IMR-90 (cell line): ENCODE results near the gene PRDM10. TPM values are rescaled to one million over a fixed set of nuclear protein-coding genes. Genes with fewer than 3 reads are reported as not detected.

Source experiments
- ATAC-seq: fragments of 200-7000 bp; cut with Tn5 transposase; 2 replicates; pipeline ENCODE4 v1.9.1; 2020; ENCODE audit warnings: low read depth, mild to moderate bottlenecking, moderate library complexity
- BruUV-seq: library from RNA; stranded (reverse); fragments of 400-500 nt; replicated peaks from 2 replicates; lab custom pipeline; 2021; lab: Mats Ljungman, UMichigan
- CTCF ChIA-PET: fragments of 300-600 bp; formaldehyde crosslinking; extraction: SDS; loops from one replicate; lab custom pipeline; 2021; ENCODE audit warnings: antibody characterized with exemption; lab: Yijun Ruan, JAX
- POLR2A ChIA-PET: fragments of 300-600 bp; sonication (Branson Sonifier 250); formaldehyde crosslinking; loops from one replicate; lab custom pipeline; 2022; ENCODE audit warnings: antibody characterized with exemption; ENCODE audit not compliant: unreplicated experiment; lab: Charles Lee
- DNase-seq: peaks from one replicate; pipeline ENCODE4 v3.0.0; 2013
- H2AFZ ChIP-seq: replicated peaks from 2 replicates; pipeline ENCODE3; 2013; ENCODE audit warnings: low read length, mild to moderate bottlenecking; ENCODE audit not compliant: poor library complexity
- H2AK5ac ChIP-seq: 2 replicates; pipeline ENCODE4 v1.6.1; 2013; ENCODE audit warnings: low read depth, low read length, inconsistent platforms
- H2AK9ac ChIP-seq: replicated peaks from 2 replicates; pipeline ENCODE3; 2013; ENCODE audit warnings: mild to moderate bottlenecking, low read depth, low read length, moderate library complexity; ENCODE audit not compliant: poor library complexity
- H2BK120ac ChIP-seq: 2 replicates; pipeline ENCODE4 v1.6.1; 2013; ENCODE audit warnings: low read depth, low read length, inconsistent platforms
- H2BK15ac ChIP-seq: 3 replicates; pipeline ENCODE4 v1.6.1; 2013; ENCODE audit warnings: low read depth, low read length, inconsistent platforms
- H2BK20ac ChIP-seq: 2 replicates; pipeline ENCODE4 v1.6.1; 2013; ENCODE audit warnings: low read depth, mild to moderate bottlenecking, inconsistent platforms, low read length, moderate library complexity
- H2BK5ac ChIP-seq: 2 replicates; pipeline ENCODE4 v1.6.1; 2013; ENCODE audit warnings: mild to moderate bottlenecking, low read depth, low read length, inconsistent platforms; ENCODE audit not compliant: poor library complexity, severe bottlenecking
- H3K14ac ChIP-seq: replicated peaks from 2 replicates; pipeline ENCODE4 v1.6.1; 2013; ENCODE audit warnings: low read depth, low read length, inconsistent platforms
- H3K18ac ChIP-seq: 2 replicates; pipeline ENCODE4 v1.6.1; 2013; ENCODE audit warnings: low read depth, low read length, control low read depth
- H3K23ac ChIP-seq: 2 replicates; pipeline ENCODE4 v1.6.1; 2013; ENCODE audit warnings: low read depth, low read length, inconsistent platforms
- H3K27ac ChIP-seq: 2 replicates; pipeline ENCODE4 v1.5.1; 2013; ENCODE audit warnings: mild to moderate bottlenecking, control low read depth, low read length; ENCODE audit not compliant: insufficient read depth
- H3K27me3 ChIP-seq: 2 replicates; pipeline ENCODE4 v1.6.1; 2013; ENCODE audit warnings: low read length; ENCODE audit not compliant: control insufficient read depth, insufficient read depth
- H3K36me3 ChIP-seq: 2 replicates; pipeline ENCODE4 v1.6.1; 2013; ENCODE audit warnings: low read length, mixed read lengths; ENCODE audit not compliant: control insufficient read depth, insufficient read depth
- H3K4ac ChIP-seq: 2 replicates; pipeline ENCODE4 v1.6.1; 2013; ENCODE audit warnings: low read depth, low read length, inconsistent platforms
- H3K4me1 ChIP-seq: 2 replicates; pipeline ENCODE4 v1.6.1; 2013; ENCODE audit warnings: low read length, mixed read lengths; ENCODE audit not compliant: control insufficient read depth, insufficient read depth
- H3K4me2 ChIP-seq: 2 replicates; pipeline ENCODE4 v1.6.1; 2013; ENCODE audit warnings: low read depth, mild to moderate bottlenecking, control low read depth, low read length, moderate library complexity
- H3K4me3 ChIP-seq: 2 replicates; pipeline ENCODE4 v1.5.1; 2013; ENCODE audit warnings: low read depth, mild to moderate bottlenecking, control low read depth, low read length, moderate library complexity; ENCODE audit not compliant: insufficient read depth
- H3K56ac ChIP-seq: 2 replicates; pipeline ENCODE4 v1.6.1; 2013; ENCODE audit warnings: low read length, inconsistent platforms; ENCODE audit not compliant: insufficient read depth; ENCODE audit errors: extremely low read depth
- H3K79me1 ChIP-seq, 2 experiments: 2 replicates each; pipeline ENCODE4 v1.6.1; 2013; ENCODE audit warnings: low read length in 2 of 2, inconsistent platforms in 1 of 2, low read depth in 1 of 2
- H3K9ac ChIP-seq: 2 replicates; pipeline ENCODE4 v1.6.1; 2013; ENCODE audit warnings: low read depth, low read length, control low read depth
- H3K9me1 ChIP-seq: 2 replicates; pipeline ENCODE4 v1.6.1; 2013; ENCODE audit warnings: low read length, inconsistent platforms; ENCODE audit not compliant: insufficient read depth
- H3K9me3 ChIP-seq: 2 replicates; pipeline ENCODE4 v1.6.1; 2013; ENCODE audit warnings: low read length; ENCODE audit not compliant: control insufficient read depth, insufficient read depth
- H4K20me1 ChIP-seq: 2 replicates; pipeline ENCODE4 v1.6.1; 2013; ENCODE audit warnings: low read length, inconsistent platforms; ENCODE audit not compliant: insufficient read depth
- H4K5ac ChIP-seq: 2 replicates; pipeline ENCODE4 v1.6.1; 2013; ENCODE audit warnings: mild to moderate bottlenecking, low read depth, low read length, control low read depth
- H4K8ac ChIP-seq, 2 experiments: 2 replicates each; pipeline ENCODE4 v1.6.1; 2013; ENCODE audit warnings: low read depth in 2 of 2, low read length in 2 of 2, control low read depth in 1 of 2, inconsistent platforms in 1 of 2
- H4K91ac ChIP-seq: 2 replicates; pipeline ENCODE4 v1.6.1; 2013; ENCODE audit warnings: low read depth, low read length, inconsistent platforms; ENCODE audit not compliant: insufficient read depth
- MXI1 ChIP-seq: IDR thresholded peaks from 2 replicates; pipeline ENCODE4 v1.6.1; 2012; ENCODE audit warnings: low read depth, mild to moderate bottlenecking, low read length, moderate library complexity, borderline replicate concordance
- NFE2L2 ChIP-seq: fragments of 150-350 bp; IDR thresholded peaks from 2 replicates; pipeline ENCODE4 v1.6.1; 2016; ENCODE audit warnings: low read depth, mild to moderate bottlenecking, low read length
- RFX5 ChIP-seq: IDR thresholded peaks from 2 replicates; pipeline ENCODE4 v1.8.0; 2012; ENCODE audit warnings: low read depth, mild to moderate bottlenecking, low read length, moderate library complexity
- WGBS, 2 experiments: methylation state at CpG; one replicate each; pipeline versions ENCODE4 v1.1.5 to v1.1.7; 2013; ENCODE audit warnings: missing lambda C conversion rate in 2 of 2; ENCODE audit not compliant: insufficient read length in 1 of 2; ENCODE audit errors: extremely low coverage in 2 of 2; 5-methylcytosine and 5-hydroxymethylcytosine counted together
- dilution Hi-C: fragments of 300-500 bp; cut with HindIII; formaldehyde crosslinking; loops from one replicate; pipeline ENCODE4 v1.14.3; 2018; ENCODE audit warnings: low sequenced_read_pairs; ENCODE audit not compliant: unreplicated experiment
- in situ Hi-C: fragments of 300-500 bp; cut with MboI; formaldehyde crosslinking; loops from 3 replicates; pipeline ENCODE4 v1.14.3; 2019; ENCODE audit warnings: low sequenced_read_pairs, inconsistent platforms, mixed read lengths
- intact Hi-C: fragments of 100-400 bp; cut with micrococcal nuclease; formaldehyde crosslinking; loops from 2 replicates; pipeline ENCODE4 v1.10.0; 2022
- polyA plus RNA-seq, 3 experiments: library from polyadenylated mRNA; depleted of rRNA; stranded (reverse); fragments of >200 nt; gene quantifications; 2 replicates each; pipeline ENCODE4 v1.2.3, GENCODE V29; 2012; ENCODE audit warnings: low replicate concordance in 1 of 3
- total RNA-seq: library from RNA; depleted of rRNA; stranded (reverse); fragments of >200 nt; gene quantifications from 2 replicates; pipeline ENCODE4 v1.2.3, GENCODE V29; 2012

PRDM10 gene
- total and polyA plus RNA-seq, 2 of the 4 experiments (the other 2 are of a cell fraction) = 3.1 to 6.5 TPM

DNA sequence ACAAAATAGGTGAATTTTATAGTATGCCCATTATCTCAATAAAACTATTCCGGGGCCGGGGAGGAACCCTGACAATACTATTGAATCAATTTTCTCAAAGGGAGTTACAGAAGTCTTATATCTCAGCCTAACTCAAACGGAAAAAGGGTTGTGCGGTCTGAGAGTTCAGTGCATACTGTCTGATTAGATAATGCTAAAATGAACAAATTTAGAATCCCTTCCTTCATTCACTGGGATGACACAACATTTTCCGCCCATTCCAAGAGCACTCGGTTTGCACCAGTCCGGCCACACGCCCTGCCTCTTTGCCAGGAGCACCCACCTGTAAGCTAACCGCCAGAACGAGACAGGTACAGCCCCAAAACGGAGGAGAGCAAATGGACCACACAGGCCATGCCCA lies 57.3 kb downstream of the PRDM10 start:
- no peak overlapping the region for H2BK120ac ChIP-seq
- no CpG with 5 or more reads among the region's 11 CpGs for WGBS, 2 experiments
- H2AK9ac ChIP-seq = no peak overlapping the region
- H4K20me1 ChIP-seq = 0 out of 2 replicates have a peak, but pooled peaks cover 6% of the 10 kb centered on the region
- H4K5ac ChIP-seq = no peak overlapping the region
- BruUV-seq = no TSS peak
- no peak overlapping the region for H4K91ac ChIP-seq
- no peak overlapping the region for H4K8ac ChIP-seq
- H3K9ac ChIP-seq = no peak overlapping the region
- H2AK5ac ChIP-seq = no peak overlapping the region
- H3K18ac ChIP-seq = no peak overlapping the region
- H2BK20ac ChIP-seq = no peak overlapping the region
- DNase-seq (no peak), ATAC-seq (no peak)
- no peak overlapping the region for H3K4ac ChIP-seq
- H3K23ac ChIP-seq = no peak overlapping the region
- H3K9me3 ChIP-seq = no peaks in the 10 kb centered on the region
- no peak overlapping the region for H3K4me2 ChIP-seq
- peaks cover 6% of the 10 kb centered on the region; the same call in 1 of the 2 replicates for H3K9me1 ChIP-seq
- ChIA-PET CTCF (no interaction called here), POLR2A (interaction anchor here (0.6 kb wide), 1 partner anchor 126 kb away, joined by 10 read pairs; no protein-coding TSS in a partner anchor)
- no peaks in the 10 kb centered on the region for H3K79me1 ChIP-seq
- no peak overlapping the region for H3K14ac ChIP-seq
- in situ Hi-C loops (no loop called here), intact Hi-C loops (no loop called here), dilution Hi-C loops (loop anchor here (25.0 kb wide), 1 partner anchor 192 kb away; no protein-coding TSS in a partner anchor)
- H3K4me1 ChIP-seq = no peaks in the 10 kb centered on the region; the same call in 1 of the 2 replicates
- H3K56ac ChIP-seq = no peak overlapping the region
- no peak overlapping the region for H2BK15ac ChIP-seq
- no peak overlapping the region for H2BK5ac ChIP-seq
- H3K27me3 ChIP-seq = no peaks in the 10 kb centered on the region
- TF ChIP-seq RFX5 = no peak
- no peak for TF ChIP-seq NFE2L2
- no peak for TF ChIP-seq MXI1
- peaks cover 16% of the 10 kb centered on the region for H3K36me3 ChIP-seq
- H3K4me3 ChIP-seq = no peak overlapping the region
- no peak overlapping the region for H3K27ac ChIP-seq
- H2AFZ ChIP-seq = no peak overlapping the region
